DMS53 (cell line): Measurements from ENCODE around the gene PLK5.
"Not testable (repeated sequence)": the region's sequence is repeated elsewhere in the genome, so short reads cannot be mapped to it uniquely, and the experiment has no call there.

Experiments used
- DNase-seq: peaks from one replicate; lab custom pipeline; 2025; lab: John Stamatoyannopoulos, UW

Gene PLK5

DNA sequence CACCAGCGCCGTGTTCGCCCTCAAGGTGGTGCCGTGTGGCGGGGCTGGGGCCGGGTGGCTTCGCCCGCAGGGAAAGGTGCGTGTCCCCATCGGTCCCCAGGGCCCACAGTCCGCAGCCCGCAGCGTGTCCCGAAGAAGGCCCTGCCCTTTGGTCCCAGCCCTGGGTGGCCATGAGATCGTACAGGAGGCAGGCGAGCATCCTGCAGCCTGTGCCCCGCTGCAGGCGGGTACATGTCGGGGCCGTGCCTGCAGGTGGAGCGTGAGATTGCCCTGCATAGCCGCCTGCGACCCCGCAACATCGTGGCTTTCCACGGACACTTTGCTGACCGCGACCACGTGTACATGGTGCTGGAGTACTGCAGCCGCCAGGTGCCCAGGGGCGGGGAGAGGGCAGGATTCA, 1.5 kb downstream of the PLK5 start:
- no peak for DNase-seq

DNA sequence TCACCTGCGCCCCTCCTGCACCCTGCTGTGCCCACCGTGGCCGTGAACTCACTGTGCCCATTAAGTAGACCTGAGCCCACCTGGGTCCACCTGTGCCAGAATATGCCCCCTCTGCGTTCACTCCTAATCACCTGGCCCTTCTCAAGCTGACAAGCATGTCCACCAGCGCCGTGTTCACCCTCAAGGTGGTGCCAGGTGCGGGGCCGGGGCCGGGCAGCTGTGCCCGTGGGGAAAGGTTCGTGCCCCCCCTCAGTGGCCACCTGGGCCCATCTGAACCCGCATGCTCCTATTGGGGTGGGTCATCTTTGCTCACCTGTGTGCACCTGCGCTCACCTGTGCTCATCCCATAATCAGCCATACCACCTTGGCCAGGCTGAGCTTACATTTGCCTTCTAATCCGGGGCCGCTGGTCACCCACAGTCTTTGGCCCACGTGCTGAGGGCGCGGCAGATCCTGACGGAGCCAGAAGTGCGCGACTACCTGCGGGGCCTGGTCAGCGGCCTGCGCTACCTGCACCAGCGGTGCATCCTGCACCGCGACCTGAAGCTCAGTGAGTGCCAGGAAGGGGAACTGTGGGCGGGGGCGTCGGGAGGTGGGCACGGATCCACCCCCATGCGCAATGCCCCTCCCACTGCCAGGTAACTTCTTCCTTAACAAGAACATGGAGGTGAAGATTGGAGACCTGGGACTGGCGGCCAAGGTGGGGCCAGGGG, 2.3 kb downstream of the PLK5 start:
- DNase-seq, result peak; percentile 29

DNA sequence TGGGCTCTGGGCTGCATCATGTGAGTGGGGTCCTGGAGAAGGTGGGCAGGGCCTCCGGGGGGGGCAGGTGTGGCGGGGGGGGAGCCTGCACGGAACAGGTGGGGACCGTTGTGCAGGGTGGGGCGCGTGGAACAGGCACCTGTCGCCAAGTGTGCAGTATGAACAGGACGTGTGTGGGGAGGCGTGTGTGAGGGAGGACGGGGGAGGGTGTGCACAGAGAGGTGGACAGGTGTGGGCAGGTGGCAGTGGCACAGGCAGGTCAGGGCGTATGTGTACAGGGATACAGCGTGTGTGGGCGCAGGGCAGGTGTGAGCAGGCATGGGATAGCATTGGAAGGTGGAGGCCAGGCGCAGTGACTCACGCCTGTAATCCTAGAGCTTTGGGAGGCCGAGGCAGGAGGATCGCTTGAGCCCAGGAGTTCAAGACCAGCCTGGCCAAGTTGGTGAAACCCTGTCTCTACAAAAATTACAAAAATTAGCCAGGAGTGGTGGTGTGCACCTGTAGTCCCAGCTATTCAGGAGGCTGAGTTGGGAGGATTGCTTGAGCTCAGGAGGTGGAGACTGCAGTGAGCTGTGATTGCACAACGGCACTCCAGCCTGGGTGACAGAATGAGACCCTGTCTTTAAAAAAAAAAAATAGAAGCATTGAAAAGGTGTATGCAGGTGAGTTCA, 3.2 kb downstream of the PLK5 start:
- peak; percentile 41 for DNase-seq

DNA sequence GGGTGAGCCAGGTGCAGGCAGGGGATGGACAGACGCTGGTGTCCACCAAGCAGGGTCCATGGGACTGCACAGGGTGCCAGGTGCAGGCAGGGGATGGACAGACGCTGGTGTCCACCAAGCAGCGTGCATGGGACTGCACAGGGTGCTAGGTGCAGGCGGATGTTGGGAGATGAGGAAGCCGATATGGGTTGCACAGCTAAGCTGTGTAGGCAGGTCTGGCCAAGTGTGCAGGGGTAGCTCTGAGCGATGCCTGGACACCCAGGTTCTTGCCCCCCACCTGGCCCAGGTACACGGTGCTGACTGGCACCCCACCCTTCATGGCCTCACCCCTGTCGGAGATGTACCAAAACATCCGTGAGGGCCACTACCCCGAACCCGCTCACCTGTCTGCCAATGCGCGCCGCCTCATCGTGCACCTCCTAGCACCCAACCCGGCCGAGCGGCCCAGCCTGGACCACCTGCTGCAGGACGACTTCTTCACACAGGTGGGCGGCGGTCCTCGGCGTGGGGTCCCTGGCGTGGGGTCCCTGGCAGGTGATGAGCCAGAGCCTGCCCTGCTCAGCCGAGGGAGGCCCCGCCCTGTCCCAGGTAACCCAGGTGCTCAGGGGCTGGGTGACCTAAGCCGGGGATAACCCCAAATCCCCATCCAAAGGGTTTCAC, 3.9 kb downstream of the PLK5 start:
- DNase-seq, result no peak

DNA sequence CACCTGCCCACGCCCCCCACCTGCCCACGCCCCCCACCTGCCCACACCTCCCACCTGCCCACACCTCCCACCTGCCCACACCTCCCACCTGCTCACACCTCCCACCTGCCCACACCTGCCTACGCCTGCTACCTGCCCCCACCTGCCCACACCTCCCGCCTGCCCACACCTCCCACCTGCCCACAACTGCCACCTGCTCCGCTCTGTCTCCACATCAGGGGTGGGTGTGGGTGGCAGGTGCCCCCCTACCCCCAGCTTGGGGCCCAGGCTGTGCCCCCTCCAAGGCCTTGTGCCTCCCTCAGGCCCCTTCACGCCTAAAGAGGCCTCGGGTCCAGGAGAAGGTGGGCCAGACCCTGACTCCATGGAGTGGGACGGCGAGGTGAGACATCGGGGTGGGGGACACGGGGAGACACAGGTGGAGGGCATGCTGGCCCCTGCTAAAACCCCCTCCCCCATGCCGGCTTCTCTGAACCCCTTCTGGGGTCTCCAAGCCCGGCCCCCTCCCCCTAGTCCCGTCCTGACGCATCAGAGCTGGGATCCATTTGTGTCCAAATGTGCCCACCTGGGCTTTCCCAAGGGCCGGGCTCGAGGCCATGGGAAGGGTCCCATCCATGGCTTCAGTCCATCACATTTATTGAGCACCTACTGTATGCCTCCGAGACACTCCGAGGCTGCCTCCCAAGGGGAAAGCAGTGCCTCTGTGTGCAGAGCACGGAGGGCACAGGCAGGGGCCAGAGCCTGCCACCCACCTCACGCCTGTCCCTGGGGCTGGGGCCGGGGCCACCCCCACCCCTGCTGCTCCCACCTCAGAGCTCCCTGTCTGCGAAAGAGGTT, 4.9 kb downstream of the PLK5 start:
- DNase-seq, result no peak

DNA sequence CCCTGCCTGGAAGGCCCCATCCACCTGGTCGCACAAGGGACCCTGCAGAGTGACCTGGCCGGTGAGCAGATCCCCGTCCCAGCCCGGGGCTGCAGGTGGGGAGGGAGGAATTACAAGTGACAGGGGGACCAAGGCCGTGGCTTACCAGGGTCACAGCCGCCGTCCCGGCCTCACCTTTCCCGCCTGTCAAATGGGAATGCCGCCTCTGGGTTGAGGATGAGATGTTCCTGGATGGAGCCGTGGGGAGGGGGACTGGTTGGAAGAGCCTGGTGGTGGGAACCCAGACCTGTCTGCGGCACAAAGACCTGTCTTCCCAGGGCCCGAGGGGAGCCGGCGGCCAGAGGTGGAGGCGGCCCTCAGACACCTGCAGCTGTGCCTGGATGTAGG, 5.5 kb downstream of the PLK5 start:
- DNase-seq, result no peak

DNA sequence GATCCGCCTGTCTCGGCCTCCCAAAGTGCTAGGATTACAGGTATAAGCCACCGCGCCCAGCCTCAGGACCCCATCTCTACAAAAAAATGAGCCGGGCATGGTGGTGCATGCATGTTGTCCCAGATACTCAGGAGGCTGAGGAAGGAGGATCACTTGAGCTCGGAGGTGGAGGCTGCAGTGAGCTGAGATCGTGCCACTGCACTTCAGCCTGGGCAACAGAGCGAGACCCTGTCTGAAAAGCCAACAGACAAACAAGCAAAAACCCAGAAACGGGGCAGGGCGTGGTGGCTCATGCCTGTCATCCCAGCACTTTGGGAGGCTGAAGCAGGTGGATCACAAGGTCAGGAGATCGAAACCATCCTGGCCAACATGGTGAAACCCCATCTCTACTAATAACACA, 7.0 kb downstream of the PLK5 start:
- DNase-seq, result not testable (repeated sequence)

DNA sequence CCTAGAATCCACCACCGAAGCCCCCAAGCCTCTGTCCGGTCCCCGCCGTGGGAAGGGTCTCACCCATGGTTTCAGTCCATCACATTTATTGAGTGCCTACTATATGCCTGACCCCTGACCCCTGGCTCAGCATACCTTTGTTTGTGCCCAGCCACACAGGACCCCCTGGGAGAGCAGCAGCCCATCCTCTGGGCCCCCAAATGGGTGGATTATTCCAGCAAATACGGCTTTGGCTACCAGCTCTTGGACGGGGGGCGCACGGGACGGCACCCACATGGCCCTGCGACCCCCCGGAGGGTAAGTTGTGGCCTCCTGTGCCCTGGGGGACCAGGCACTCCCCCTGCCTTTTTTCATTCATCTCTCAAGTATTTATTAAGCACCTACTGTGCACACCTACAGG, 7.7 kb downstream of the PLK5 start:
- no peak for DNase-seq

DNA sequence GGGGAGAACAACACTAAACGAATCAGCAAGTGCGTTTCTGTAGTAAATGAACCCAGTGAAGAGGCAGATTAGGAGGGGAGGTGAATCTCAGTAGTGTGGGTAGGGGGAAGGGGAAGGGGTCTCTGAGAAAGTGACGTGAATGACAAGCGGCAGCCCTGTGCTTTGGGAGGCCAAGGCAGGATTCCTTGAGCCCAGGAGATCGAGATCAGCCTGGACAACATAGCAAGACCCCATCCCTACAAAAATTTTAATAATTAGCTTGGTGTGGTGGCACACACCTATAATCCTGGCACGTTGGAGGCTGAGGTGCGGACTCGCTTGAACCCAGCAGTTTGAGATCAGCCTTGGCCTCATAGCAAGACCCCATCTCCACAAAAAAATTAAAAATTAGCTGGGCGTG, 8.1 kb downstream of the PLK5 start:
- no peak for DNase-seq

DNA sequence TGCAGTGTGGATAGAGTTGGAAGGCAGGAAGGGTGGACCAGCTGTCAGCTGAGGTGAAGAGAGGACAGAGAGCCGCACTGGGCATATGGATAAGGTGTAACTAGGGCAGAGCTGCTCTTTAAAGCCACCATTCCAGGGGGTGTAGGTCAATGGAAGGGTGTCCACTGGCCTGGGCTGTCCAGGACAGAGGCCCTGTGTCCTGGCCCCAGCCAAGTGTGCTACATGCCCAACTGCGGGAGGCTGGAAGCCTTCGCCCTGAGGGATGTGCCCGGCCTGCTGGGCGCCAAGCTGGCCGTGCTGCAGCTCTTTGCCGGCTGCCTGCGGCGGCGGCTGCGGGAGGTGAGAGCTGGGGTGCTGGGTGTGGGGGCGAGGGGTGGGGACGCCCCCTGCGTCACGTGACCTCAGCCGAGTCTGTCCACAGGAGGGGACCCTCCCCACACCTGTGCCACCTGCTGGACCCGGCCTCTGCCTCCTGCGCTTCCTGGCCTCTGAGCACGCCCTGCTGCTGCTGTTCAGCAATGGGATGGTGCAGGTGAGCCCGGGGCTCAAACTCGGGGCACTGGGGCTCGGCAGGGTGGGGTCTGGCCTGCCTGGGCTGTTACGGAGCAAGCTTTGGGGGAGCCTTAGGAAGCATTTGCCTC, 9.8 kb downstream of the PLK5 start:
- DNase-seq, result peak; percentile 24

DNA sequence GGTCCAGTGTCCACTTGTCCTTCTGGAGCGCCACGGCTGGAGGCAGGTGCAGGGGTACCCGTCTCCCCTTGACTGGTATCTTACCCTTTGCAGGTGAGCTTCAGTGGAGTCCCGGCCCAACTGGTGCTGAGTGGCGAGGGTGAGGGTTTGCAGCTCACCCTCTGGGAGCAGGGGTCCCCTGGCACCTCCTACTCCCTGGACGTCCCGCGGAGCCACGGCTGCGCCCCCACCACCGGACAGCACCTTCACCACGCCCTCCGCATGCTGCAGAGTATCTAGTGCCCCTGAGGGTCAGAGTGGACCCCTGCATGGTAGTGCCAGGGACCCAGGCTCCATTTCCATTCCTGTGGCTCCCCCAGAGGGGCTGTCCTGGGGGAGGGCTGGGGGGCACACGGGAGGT, 11.1 kb downstream of the PLK5 start:
- DNase-seq, result no peak

DNA sequence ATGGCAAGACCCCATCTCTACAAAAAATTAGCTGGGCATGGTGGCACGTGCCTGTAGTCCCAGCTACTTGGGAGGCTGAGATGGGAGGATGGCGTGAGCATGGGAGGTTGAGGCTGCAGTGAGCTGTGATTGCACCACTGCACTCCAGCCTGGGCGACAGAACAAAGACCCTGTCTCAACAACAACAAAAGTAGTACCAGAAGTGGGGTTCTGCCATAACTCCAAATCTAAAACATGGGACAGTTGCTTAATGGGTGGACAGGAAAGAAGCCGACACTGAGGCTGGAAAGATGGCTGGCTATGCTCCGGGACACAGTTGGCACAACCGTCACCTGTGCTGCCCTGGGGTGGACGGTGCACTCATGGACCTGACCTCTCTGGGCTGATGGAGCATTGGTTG, 11.8 kb downstream of the PLK5 start:
- DNase-seq, result not testable (repeated sequence)

DNA sequence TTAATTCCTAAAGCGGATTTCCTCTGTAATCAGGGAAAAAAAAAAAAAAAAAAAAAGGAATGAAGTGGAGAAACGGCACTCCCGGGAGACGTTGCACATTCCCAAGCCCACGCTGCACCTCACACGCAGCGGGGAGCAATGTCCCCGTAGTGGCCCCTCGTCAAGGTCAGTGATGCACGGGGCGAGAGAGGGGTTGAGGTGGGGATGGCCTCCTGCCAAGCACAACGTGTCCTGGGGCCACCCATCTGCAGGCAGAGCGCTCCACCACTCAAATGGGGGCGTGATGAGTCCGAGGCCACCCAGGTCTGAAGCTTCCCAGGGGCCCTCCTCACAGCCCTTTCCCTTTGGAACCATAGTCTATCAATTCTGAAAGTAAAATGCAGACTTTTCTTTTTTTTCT, 15.1 kb downstream of the PLK5 start:
- DNase-seq, result no peak

DNA sequence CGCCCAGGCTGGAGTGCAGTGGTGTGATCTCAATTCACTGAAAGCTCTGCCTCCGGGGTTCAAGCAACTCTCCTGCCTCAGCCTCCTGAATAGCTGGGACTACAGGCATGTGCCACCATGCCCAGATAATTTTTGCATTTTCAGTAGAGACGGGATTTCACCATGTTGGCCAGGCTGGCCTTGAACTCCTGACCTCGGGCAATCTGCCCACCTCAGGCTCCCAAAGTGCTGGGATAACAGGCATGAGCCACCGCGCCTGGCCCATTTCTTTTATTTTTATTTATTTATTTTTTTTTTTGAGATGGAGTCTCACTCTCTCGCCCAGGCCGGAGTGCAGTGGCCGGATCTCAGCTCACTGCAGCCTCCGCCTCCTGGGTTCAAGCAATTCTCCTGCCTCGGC, 15.9 kb downstream of the PLK5 start:
- not testable (repeated sequence) for DNase-seq

DNA sequence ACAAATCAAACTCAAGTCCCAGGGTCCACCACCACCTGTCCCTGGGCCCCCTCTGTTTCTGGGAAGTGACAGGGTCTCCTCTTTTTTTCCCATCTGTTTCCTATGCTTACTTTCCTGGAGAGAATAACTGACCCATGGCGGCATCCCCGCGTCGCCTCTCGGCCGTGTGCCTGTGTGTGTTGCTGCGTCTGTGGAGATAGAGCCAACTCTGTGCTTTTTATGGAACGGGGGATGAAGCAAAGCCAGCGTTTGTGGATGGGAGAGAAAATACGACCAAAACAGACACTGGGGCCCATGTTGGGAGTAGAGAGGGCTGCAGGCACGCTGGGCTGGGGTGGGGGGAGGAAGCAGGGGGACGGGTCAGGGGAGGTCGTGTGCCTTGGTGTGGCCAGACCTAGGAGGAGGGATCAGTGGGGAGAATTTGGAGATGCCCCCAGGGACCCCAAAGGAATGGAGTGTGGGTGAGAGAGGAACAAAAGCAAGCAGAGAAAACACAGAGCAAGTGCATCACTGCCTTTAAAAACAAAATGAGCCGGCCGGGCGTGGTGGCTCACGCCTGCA, 16.6 kb downstream of the PLK5 start:
- DNase-seq, result no peak

DNA sequence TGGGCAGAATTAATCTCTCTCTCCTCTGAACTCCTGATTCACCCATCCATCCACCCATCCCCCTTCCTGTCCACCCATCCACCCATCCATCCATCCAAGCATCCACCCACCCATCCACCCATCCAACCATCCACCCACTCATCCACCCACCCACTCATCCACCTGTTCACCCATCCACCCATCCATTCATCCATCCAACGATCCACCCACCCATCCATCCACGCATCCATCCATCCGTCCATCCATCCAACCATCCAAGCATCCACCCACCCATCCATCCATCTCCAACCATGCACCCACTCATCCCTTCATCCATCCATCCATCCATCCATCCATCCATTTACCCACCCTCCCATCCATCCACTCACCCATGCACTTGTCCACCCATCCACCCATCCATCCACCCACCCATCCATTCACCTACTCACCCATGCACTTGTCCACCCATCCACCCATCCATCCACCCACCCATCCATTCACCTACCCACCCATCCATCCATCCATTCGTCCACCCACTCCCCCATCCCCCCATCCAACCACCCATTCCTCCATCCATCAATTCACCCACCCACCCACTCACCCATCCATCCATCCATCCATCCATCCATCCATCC, 25.6 kb downstream of the PLK5 start:
- DNase-seq, result no peak

DNA sequence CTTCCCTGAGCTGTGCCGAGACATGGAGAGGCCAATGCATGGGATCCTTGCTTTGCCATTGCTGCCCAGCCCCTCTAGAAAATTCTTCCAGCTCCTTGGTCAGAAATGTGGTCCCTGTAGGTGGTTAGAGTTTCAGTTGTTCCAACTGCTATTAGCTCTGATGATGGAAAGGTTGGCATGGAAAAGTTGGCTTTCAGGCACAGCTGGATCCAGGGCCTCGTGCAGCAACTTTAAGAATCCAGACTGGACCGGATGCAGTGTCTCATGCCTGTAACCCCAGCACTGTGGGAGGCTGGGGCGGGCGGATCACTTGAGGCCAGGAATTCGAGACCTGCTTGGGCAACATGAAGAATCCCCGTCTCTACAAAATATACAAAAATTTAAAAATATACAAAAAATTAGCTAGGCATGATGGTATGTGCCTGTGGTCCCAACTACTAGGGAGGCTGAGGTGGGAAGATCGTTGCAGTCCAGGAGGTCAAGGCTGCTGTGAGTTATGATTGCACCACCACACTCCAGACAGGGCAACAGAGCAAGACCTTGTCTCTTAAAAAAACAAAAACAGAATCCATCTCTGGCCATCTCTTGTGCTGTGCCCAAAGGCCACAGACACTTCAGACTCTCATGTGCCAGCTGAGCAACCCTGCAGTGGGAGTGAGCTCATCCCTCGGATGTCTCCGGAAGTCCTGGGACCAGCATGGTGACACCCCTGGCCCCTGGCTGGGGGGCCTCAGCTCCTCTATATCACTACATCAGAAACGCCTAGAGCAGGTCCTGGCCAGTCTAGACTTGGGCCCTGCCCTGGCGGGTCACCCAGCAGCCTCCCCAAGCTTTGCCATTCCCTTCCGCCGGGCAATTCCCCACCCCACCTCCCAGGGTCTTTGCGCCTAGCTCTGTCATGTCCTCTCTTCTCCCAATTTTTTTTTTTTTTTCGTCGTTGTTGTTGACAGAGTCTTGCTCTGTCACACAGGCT, 27.5 kb downstream of the PLK5 start:
- no peak for DNase-seq

DNA sequence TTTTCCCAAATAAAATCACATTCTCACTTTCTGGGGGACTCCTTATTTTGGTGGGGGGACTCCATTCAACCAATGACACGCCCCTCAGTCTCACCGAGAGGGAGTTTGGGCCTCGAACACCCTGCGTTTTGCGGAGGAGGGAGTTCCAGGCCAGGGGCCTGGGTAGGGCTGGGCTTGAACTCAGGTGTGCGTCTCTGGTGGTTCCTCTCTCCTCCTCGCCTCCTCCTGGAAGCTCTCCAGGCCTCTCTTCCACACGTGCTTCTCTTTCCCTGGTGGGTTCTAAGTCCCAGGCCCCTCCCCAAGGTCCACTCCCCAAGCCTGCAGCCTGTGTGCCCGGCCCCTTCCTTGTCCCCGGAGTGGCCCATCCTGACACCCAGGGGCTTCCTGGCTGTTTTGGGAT, 29.5 kb downstream of the PLK5 start:
- DNase-seq, result no peak

DNA sequence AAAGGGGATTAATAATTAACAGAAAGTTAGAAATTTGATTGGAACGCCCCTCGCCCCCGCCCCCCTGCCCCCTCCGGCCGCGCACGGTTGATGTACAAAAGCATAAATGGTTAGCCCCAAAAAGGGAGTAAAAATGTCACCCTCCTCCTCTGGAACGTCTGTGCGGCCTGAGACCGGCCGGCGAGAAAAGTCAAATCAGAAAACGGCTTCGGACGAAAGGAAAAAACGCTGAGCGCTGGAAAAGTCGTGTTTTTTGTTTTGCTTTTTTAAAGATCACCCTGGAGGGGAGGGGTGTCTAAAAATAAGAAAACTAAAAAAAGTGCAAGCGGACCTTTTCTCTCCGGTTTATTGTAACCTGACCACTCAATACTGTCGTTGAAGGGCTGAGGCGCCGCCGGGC, 31.1 kb downstream of the PLK5 start:
- no peak for DNase-seq
